Measurements from ENCODE around the gene KCNC1. TPM values are rescaled to one million over a fixed set of nuclear protein-coding genes. Genes with fewer than 3 reads are reported as not detected.

The KCNC1 gene
- total and polyA plus RNA-seq, 4 experiments from 2014 or later = 0.23 TPM; not detected in 3

- no peaks in the 10 kb centered on the region for H3K4me1 ChIP-seq (ENCODE audit: insufficient read depth, low read length)
- H3K9me3 Mint-ChIP-seq = no peaks in the 10 kb centered on the region
- H3K27ac ChIP-seq (ENCODE audit: low read depth, low read length) = no peak overlapping the region
- no peak overlapping the region for H3K4me3 Mint-ChIP-seq
- no peaks in the 10 kb centered on the region for H3K36me3 Mint-ChIP-seq
- DNase-seq = no peak
- peaks cover 15 to 28% of the 10 kb centered on the region in 2 donors for H3K27me3 Mint-ChIP-seq
- no peaks in the 10 kb centered on the region for H3K4me1 Mint-ChIP-seq
- intact Hi-C loops (cut with micrococcal nuclease) = no loop called here
- no peaks in the 10 kb centered on the region for H3K36me3 ChIP-seq (ENCODE audit: insufficient read depth, low read length)
- no peak overlapping the region for H3K27ac Mint-ChIP-seq
- no peaks in the 10 kb centered on the region for H3K27me3 ChIP-seq (ENCODE audit: insufficient read depth, low read length)
- ChIA-PET POLR2A (ENCODE audit: partially characterized antibody) (no interaction called here), CTCF (ENCODE audit: partially characterized antibody) (no interaction called here)
- no peaks in the 10 kb centered on the region for H3K9me3 ChIP-seq (ENCODE audit: control insufficient read depth in 1 of 2, low read length in 2 of 2)
- H3K4me3 ChIP-seq (ENCODE audit: low read length in 2 of 2) = no peak overlapping the region
Observed at GRCh38 chr11:17750801-17751165, 16.2 kb downstream of the KCNC1 start.

GRCh38 chr11:17751558-17751957 lies 17.0 kb downstream of the KCNC1 start:
- Histone ChIP-seq H3K4me3 (ENCODE audit: low read length in 2 of 2) (no peak overlapping the region), H3K9me3 (ENCODE audit: control insufficient read depth in 1 of 2, low read length in 2 of 2) (no peaks in the 10 kb centered on the region), H3K27me3 (ENCODE audit: insufficient read depth, low read length) (no peaks in the 10 kb centered on the region), H3K27ac (ENCODE audit: low read depth, low read length) (no peak overlapping the region), H3K36me3 (ENCODE audit: insufficient read depth, low read length) (no peaks in the 10 kb centered on the region), H3K4me1 (ENCODE audit: insufficient read depth, low read length) (no peaks in the 10 kb centered on the region)
- ChIA-PET POLR2A (ENCODE audit: partially characterized antibody) (no interaction called here), CTCF (ENCODE audit: partially characterized antibody) (interaction anchor here (1.2 kb wide), 1 partner anchor 21 kb away, joined by 3 read pairs; no protein-coding TSS in a partner anchor)
- Mint-ChIP-seq H3K27ac (no peak overlapping the region), H3K4me1 (no peaks in the 10 kb centered on the region), H3K4me3 (no peak overlapping the region), H3K27me3 (peaks cover 17 to 25% of the 10 kb centered on the region in 2 donors), H3K36me3 (no peaks in the 10 kb centered on the region), H3K9me3 (no peaks in the 10 kb centered on the region)
- intact Hi-C loops (cut with micrococcal nuclease) = no loop called here
- DNase-seq = no peak

GRCh38 chr11:17752144-17752543 lies 17.6 kb downstream of the KCNC1 start:
- H3K9me3 ChIP-seq (ENCODE audit: control insufficient read depth in 1 of 2, low read length in 2 of 2) = no peaks in the 10 kb centered on the region
- DNase-seq = no peak
- no peak overlapping the region for H3K27ac ChIP-seq (ENCODE audit: low read depth, low read length)
- no peak overlapping the region for H3K4me3 ChIP-seq (ENCODE audit: low read length in 2 of 2)
- no peak overlapping the region for H3K27ac Mint-ChIP-seq
- ChIA-PET POLR2A (ENCODE audit: partially characterized antibody) (no interaction called here), CTCF (ENCODE audit: partially characterized antibody) (interaction anchor here (1.2 to 1.3 kb wide), 2 partner anchors 11 to 21 kb away, joined by 3 read pairs; no protein-coding TSS in a partner anchor)
- H3K36me3 ChIP-seq (ENCODE audit: insufficient read depth, low read length) = no peaks in the 10 kb centered on the region
- H3K9me3 Mint-ChIP-seq = no peaks in the 10 kb centered on the region
- H3K4me3 Mint-ChIP-seq = no peak overlapping the region
- H3K36me3 Mint-ChIP-seq = no peaks in the 10 kb centered on the region
- no peaks in the 10 kb centered on the region for H3K4me1 Mint-ChIP-seq
- H3K4me1 ChIP-seq (ENCODE audit: insufficient read depth, low read length) = no peaks in the 10 kb centered on the region
- H3K27me3 Mint-ChIP-seq = peaks cover 17 to 21% of the 10 kb centered on the region in 2 donors
- no peaks in the 10 kb centered on the region for H3K27me3 ChIP-seq (ENCODE audit: insufficient read depth, low read length)
- intact Hi-C loops (cut with micrococcal nuclease) = no loop called here

- Mint-ChIP-seq H3K27ac (no peak overlapping the region), H3K9me3 (no peaks in the 10 kb centered on the region), H3K36me3 (no peaks in the 10 kb centered on the region), H3K27me3 (peaks cover 14 to 17% of the 10 kb centered on the region in 2 donors), H3K4me1 (no peaks in the 10 kb centered on the region), H3K4me3 (no peak overlapping the region)
- H3K4me1 ChIP-seq (ENCODE audit: insufficient read depth, low read length) = no peaks in the 10 kb centered on the region
- no peak for DNase-seq
- no peak overlapping the region for H3K27ac ChIP-seq (ENCODE audit: low read depth, low read length)
- H3K36me3 ChIP-seq (ENCODE audit: insufficient read depth, low read length) = no peaks in the 10 kb centered on the region
- ChIA-PET POLR2A (ENCODE audit: partially characterized antibody) (no interaction called here), CTCF (ENCODE audit: partially characterized antibody) (interaction anchor here (1.3 kb wide), 1 partner anchor 12 kb away, joined by 3 read pairs; no protein-coding TSS in a partner anchor)
- no peaks in the 10 kb centered on the region for H3K9me3 ChIP-seq (ENCODE audit: control insufficient read depth in 1 of 2, low read length in 2 of 2)
- intact Hi-C loops (cut with micrococcal nuclease) = no loop called here
- H3K4me3 ChIP-seq (ENCODE audit: low read length in 2 of 2) = no peak overlapping the region
- H3K27me3 ChIP-seq (ENCODE audit: insufficient read depth, low read length) = no peaks in the 10 kb centered on the region
Observed at GRCh38 chr11:17753153-17753552, 18.6 kb downstream of the KCNC1 start.

GRCh38 chr11:17753641-17754040 lies 19.1 kb downstream of the KCNC1 start:
- H3K27me3 ChIP-seq (ENCODE audit: insufficient read depth, low read length) = no peaks in the 10 kb centered on the region
- no peak overlapping the region for H3K27ac ChIP-seq (ENCODE audit: low read depth, low read length)
- Mint-ChIP-seq H3K27ac (no peak overlapping the region), H3K27me3 (peaks cover 13 to 16% of the 10 kb centered on the region in 2 donors), H3K36me3 (no peaks in the 10 kb centered on the region), H3K4me3 (no peak overlapping the region), H3K4me1 (no peaks in the 10 kb centered on the region), H3K9me3 (no peaks in the 10 kb centered on the region)
- no peaks in the 10 kb centered on the region for H3K9me3 ChIP-seq (ENCODE audit: control insufficient read depth in 1 of 2, low read length in 2 of 2)
- H3K4me3 ChIP-seq (ENCODE audit: low read length in 2 of 2) = no peak overlapping the region
- no peaks in the 10 kb centered on the region for H3K4me1 ChIP-seq (ENCODE audit: insufficient read depth, low read length)
- intact Hi-C loops (cut with micrococcal nuclease) = no loop called here
- POLR2A ChIA-PET (ENCODE audit: partially characterized antibody) = no interaction called here
- no peak for DNase-seq
- H3K36me3 ChIP-seq (ENCODE audit: insufficient read depth, low read length) = no peaks in the 10 kb centered on the region
- CTCF ChIA-PET (ENCODE audit: partially characterized antibody) = no interaction called here

- POLR2A ChIA-PET (ENCODE audit: partially characterized antibody) = no interaction called here
- Mint-ChIP-seq H3K9me3 (no peaks in the 10 kb centered on the region), H3K4me1 (no peaks in the 10 kb centered on the region), H3K4me3 (no peak overlapping the region), H3K27ac (no peak overlapping the region), H3K36me3 (no peaks in the 10 kb centered on the region), H3K27me3 (peaks cover 9 to 15% of the 10 kb centered on the region in 2 donors)
- H3K9me3 ChIP-seq (ENCODE audit: control insufficient read depth in 1 of 2, low read length in 2 of 2) = no peaks in the 10 kb centered on the region
- no peaks in the 10 kb centered on the region for H3K36me3 ChIP-seq (ENCODE audit: insufficient read depth, low read length)
- H3K4me3 ChIP-seq (ENCODE audit: low read length in 2 of 2) = no peak overlapping the region
- H3K27me3 ChIP-seq (ENCODE audit: insufficient read depth, low read length) = no peaks in the 10 kb centered on the region
- CTCF ChIA-PET (ENCODE audit: partially characterized antibody) = no interaction called here
- H3K27ac ChIP-seq (ENCODE audit: low read depth, low read length) = no peak overlapping the region
- no peaks in the 10 kb centered on the region for H3K4me1 ChIP-seq (ENCODE audit: insufficient read depth, low read length)
- intact Hi-C loops (cut with micrococcal nuclease) = no loop called here
- DNase-seq = no peak
Observed at GRCh38 chr11:17755891-17756290, 21.3 kb downstream of the KCNC1 start.

DNA sequence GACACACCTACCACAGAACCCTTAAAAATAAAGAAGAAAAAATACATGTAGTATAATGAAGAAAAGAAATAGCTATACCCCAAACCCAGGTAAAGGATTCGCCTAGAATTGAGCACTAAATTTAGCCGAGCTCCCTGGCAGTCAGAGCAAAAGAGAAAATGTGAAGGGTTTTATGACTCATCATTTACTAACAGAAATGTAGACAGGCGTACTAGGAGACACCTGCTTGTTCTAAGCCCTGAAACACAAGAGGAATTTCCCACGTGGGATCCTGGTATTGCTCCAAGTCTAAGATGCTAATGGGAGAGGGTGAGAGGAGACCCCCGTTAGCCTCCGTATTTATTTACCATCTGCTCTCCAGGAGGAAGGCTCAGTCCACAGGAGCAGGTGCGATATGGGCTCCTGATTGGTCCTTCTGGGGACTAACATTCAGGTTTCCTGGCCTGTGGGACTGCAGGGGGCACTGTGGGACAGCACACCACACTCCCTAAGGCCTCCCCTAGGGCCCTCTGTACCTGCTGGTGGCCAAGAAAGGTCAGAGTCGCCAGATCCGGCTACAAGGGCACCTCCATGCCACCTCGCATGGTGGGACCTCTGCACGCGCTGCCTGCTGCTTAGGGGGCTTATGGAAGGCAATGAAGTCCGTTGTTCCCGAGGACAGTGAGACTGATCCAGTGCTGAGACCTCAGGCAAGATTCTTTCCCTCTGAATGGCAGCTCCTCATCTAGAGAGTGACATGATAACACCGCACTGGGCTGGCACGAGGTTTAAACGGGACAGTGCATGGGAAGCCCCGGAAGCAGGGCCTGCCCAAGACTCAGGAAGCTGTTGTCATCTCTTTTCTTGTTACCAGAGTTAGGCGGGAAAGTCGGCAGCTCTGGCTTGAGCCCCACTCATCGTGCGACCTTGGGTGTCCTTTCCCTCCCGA lies 25.8 kb downstream of the KCNC1 start:
- Mint-ChIP-seq H3K27ac (no peak overlapping the region), H3K36me3 (no peaks in the 10 kb centered on the region), H3K9me3 (no peaks in the 10 kb centered on the region), H3K4me1 (no peaks in the 10 kb centered on the region), H3K4me3 (no peak overlapping the region), H3K27me3 (peaks cover 1 to 5% of the 10 kb centered on the region in 2 donors)
- Histone ChIP-seq H3K27ac (ENCODE audit: low read depth, low read length) (no peak overlapping the region), H3K36me3 (ENCODE audit: insufficient read depth, low read length) (no peaks in the 10 kb centered on the region), H3K4me3 (ENCODE audit: low read length in 2 of 2) (no peak overlapping the region), H3K4me1 (ENCODE audit: insufficient read depth, low read length) (no peaks in the 10 kb centered on the region), H3K27me3 (ENCODE audit: insufficient read depth, low read length) (no peaks in the 10 kb centered on the region), H3K9me3 (ENCODE audit: control insufficient read depth in 1 of 2, low read length in 2 of 2) (no peaks in the 10 kb centered on the region)
- no peak for DNase-seq
- POLR2A ChIA-PET (ENCODE audit: partially characterized antibody) = no interaction called here
- intact Hi-C loops (cut with micrococcal nuclease) = no loop called here
- CTCF ChIA-PET (ENCODE audit: partially characterized antibody) = interaction anchor here (0.9 kb wide), 1 partner anchor 29 kb away, joined by 3 read pairs; no protein-coding TSS in a partner anchor

All from CD4-positive, alpha-beta memory T cell (primary cell).